GM15510 (cell line): Measurements from ENCODE around the gene DCLK3.

Experiments used
- POLR2A ChIP-seq: IDR thresholded peaks from 3 replicates; pipeline ENCODE4 v1.6.1; 2011; ENCODE audit warnings: borderline replicate concordance; ENCODE audit not compliant: insufficient read length; ENCODE audit errors: extremely low read depth

DCLK3 gene, protein sequence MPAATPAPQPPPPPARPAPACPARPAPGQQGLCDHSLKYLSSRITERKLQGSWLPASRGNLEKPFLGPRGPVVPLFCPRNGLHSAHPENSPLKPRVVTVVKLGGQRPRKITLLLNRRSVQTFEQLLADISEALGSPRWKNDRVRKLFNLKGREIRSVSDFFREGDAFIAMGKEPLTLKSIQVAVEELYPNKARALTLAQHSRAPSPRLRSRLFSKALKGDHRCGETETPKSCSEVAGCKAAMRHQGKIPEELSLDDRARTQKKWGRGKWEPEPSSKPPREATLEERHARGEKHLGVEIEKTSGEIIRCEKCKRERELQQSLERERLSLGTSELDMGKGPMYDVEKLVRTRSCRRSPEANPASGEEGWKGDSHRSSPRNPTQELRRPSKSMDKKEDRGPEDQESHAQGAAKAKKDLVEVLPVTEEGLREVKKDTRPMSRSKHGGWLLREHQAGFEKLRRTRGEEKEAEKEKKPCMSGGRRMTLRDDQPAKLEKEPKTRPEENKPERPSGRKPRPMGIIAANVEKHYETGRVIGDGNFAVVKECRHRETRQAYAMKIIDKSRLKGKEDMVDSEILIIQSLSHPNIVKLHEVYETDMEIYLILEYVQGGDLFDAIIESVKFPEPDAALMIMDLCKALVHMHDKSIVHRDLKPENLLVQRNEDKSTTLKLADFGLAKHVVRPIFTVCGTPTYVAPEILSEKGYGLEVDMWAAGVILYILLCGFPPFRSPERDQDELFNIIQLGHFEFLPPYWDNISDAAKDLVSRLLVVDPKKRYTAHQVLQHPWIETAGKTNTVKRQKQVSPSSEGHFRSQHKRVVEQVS

DNA sequence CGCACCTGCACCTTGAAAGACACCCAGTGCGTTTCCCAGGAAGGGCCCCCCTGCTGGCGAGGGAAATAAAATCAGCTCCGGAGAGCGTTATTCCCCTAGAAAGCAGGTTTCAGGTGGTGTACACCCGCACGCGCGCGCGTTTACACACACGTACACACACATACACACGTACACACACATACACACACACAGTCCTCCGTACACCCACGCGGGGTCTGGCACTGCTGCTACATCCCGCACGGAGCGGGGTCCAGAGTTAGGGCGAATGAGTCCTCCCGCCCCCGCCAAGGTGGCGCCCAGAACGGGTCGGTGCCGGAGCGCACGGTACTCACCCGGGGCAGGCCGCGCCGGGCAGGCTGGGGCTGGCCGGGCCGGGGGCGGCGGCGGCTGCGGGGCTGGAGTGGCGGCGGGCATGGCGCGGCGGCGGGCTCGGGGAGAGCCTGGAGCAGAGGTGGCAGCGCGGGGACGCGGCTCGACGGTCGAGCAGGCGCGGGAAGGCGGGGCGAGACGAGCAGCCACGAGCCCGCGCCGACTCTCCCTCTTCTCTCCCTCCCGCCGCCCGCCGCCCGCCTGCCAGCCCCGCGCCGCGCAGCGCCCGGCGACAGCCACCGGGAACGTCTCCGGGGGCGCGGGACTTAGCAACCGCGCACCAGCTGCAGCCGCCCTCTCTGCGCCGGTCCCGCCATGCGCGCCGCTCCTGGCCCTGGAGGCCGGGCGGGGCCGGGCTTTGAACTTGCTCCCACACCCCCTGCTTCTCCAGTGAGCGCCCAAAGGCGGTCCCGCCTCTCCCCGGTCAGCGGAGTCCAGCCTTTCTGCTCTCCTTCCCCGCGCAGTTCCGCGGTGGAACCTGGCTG lies at the start of gene DCLK3:
TSS of gene DCLK3 (minus strand) at position 704 of the 854 bp plus-strand sequence. CDS start at position 414, 290 bp downstream.
- TF ChIP-seq POLR2A, result no peak

DNA sequence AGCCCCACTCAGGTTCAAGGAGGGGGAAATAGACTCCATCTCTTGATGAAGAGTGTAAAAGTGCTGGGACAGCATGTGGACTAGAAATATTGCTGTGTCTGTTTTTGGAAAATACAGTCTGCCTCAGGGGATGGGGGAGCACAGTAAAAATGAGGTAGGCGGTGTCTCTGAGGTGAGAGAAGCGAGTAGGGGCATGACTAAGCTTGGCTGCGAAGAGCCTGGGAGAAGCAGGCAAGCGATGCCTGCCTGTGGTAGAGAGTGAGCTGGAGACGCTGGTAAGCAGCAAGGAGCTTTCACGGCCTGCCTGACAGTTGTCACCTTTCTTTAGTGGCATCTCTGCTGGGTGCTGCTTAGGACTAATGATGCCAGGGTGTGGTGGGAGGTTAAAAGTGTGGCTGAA lies 49.0 kb upstream of the DCLK3 start:
- TF ChIP-seq POLR2A, result no peak

GRCh38 chr3:36812240-36812639 lies 47.9 kb upstream of the DCLK3 start:
- no peak for TF ChIP-seq POLR2A

- no peak for TF ChIP-seq POLR2A
Observed at GRCh38 chr3:36811768-36812167, 47.4 kb upstream of the DCLK3 start.

GRCh38 chr3:36804295-36805055 lies 40.1 kb upstream of the DCLK3 start:
- no peak for TF ChIP-seq POLR2A

GRCh38 chr3:36803091-36803791 lies 38.9 kb upstream of the DCLK3 start:
- TF ChIP-seq POLR2A, result no peak

- TF ChIP-seq POLR2A, result no peak
Observed at GRCh38 chr3:36800533-36801116, 36.3 kb upstream of the DCLK3 start.

GRCh38 chr3:36796881-36797280 lies 32.5 kb upstream of the DCLK3 start:
- TF ChIP-seq POLR2A, result no peak

GRCh38 chr3:36796161-36796560 lies 31.8 kb upstream of the DCLK3 start:
- TF ChIP-seq POLR2A, result no peak

DNA sequence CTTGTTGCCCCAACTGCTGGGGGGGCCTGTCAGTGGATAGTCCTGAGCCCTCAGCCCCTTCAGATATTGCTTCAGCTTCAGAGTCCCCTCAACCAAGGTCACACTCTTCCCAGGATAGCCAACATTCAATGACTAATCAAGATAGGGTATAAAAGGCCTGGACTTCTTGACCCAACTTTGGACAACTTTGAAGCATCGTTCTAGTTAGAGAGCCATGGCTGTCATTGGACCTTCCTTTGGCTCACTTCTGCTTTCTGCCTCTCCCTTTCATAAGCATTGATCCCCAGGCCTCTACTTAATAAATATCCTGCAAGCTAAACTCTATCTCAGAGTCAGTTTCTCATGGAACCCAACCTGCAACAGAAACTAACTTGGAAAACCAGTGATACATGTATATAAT lies 31.3 kb upstream of the DCLK3 start:
- no peak for TF ChIP-seq POLR2A

DNA sequence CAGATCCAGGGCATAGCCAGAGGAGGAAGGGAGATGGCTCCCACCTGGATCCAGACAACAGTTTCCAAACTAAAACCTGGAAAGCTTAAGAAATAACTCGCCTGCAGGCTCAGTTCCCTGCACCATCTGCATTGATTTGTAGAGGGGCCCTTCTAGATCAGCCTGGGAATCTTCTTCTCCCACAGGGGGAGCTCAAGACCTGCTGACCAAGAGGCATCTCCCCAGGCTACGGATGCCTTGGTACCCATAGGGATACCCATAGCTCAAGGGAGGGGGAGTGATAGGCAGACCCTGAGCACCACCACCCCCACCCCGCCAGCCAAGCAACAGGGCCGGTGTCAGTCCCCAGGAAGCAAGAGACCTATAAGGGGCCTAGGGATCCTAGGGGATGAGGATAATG lies 28.0 kb upstream of the DCLK3 start:
- TF ChIP-seq POLR2A, result no peak

DNA sequence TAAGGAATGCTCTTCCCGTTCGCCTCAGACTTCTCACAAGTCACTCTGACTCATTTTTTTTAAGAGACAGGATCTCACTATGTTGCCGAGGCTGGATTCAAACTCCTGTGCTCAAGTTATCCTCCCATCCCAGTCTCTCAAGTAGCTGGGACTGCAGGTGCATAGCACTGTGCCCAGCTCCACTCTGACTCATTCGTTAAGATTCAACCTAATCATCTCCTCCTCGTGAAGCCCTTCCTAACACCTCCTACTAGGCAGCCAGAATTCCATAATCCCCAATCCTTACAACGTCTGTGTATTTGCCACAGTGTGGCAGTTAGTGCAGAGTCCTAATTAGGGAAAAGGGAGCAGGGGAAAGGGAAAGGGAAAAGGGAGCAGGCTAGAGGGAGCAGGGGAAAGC lies 26.4 kb upstream of the DCLK3 start:
- TF ChIP-seq POLR2A, result no peak
